RWPE2 (cell line): ENCODE measurements around the gene GLUL.

Source experiments
- ATAC-seq: fragments of 200-7000 bp; cut with Tn5 transposase; 3 replicates; pipeline ENCODE4 v1.9.1; 2021; ENCODE audit warnings: low read depth
- DNase-seq: peaks from one replicate; pipeline ENCODE4 v3.0.0-alpha.2; 2020; ENCODE audit warnings: low spot score
- H3K27ac ChIP-seq: fragments of 450-650 bp; 2 replicates; pipeline ENCODE4 v1.5.1; 2017; ENCODE audit warnings: mild to moderate bottlenecking; ENCODE audit not compliant: poor library complexity, severe bottlenecking
- H3K27me3 ChIP-seq: fragments of 250-450 bp; sonication (Bioruptor Pico); 2 replicates; pipeline ENCODE4 v1.5.1; 2021; ENCODE audit warnings: mild to moderate bottlenecking, moderate library complexity; ENCODE audit not compliant: insufficient read depth, poor library complexity, severe bottlenecking
- H3K36me3 ChIP-seq: fragments of 250-450 bp; sonication (Bioruptor Pico); 2 replicates; pipeline ENCODE4 v1.5.1; 2020; ENCODE audit warnings: low read depth, mild to moderate bottlenecking, moderate library complexity
- H3K4me1 ChIP-seq: fragments of 250-450 bp; sonication (Bioruptor Pico); 2 replicates; pipeline ENCODE4 v1.5.1; 2021; ENCODE audit warnings: mild to moderate bottlenecking, moderate library complexity; ENCODE audit not compliant: insufficient read depth, poor library complexity, severe bottlenecking
- H3K4me3 ChIP-seq: fragments of 250-450 bp; sonication (Bioruptor Pico); 2 replicates; pipeline ENCODE4 v1.5.1; 2021; ENCODE audit warnings: mild to moderate bottlenecking, moderate library complexity; ENCODE audit not compliant: severe bottlenecking
- H3K9me3 ChIP-seq: fragments of 250-450 bp; sonication (Bioruptor Pico); 2 replicates; pipeline ENCODE4 v1.5.1; 2021; ENCODE audit warnings: mild to moderate bottlenecking, moderate library complexity; ENCODE audit not compliant: severe bottlenecking
- TF ChIP-seq, protein P1 (sequence below): fragments of 450-650 bp; IDR thresholded peaks from one replicate; pipeline ENCODE4 v1.5.1; 2017; ENCODE audit warnings: mild to moderate bottlenecking, moderate library complexity; ENCODE audit not compliant: poor library complexity, severe bottlenecking

GLUL gene

DNA sequence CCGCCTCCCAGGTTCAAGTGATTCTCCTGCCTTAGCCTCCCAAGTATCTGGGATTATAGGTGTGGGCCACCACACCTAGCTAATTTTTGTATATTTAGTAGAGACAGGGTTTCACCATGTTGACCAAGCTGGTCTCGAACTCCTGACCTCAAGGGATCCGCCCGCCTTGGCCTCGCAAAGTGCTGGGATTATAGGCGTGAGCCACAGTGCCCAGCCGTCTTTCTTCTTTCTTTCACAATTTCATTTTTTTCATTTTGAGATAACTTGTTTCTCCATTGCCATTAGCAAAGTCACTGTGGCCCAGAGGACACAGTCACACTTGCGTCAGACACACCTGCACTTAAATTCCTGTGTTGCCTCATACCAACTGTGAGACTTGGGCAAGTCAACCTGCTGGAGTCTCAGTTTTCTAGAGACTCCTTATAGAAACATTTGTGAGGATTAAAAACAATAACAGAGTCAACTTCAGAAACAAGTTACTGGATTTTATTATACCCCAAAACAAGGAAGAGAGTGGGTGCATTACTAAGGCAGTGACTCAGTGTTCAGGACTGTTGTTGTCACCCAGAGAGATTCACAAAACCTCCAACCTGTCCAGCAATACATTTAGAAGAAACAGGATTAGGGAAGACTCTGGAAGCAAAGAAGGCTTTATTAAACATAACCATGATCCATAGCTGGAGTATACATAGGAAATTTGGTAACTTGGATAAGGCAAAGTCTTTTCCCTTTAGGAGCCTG is 6.2 kb upstream of the GLUL start:
- DNase-seq = no peak
- TF ChIP-seq, protein P1, sequence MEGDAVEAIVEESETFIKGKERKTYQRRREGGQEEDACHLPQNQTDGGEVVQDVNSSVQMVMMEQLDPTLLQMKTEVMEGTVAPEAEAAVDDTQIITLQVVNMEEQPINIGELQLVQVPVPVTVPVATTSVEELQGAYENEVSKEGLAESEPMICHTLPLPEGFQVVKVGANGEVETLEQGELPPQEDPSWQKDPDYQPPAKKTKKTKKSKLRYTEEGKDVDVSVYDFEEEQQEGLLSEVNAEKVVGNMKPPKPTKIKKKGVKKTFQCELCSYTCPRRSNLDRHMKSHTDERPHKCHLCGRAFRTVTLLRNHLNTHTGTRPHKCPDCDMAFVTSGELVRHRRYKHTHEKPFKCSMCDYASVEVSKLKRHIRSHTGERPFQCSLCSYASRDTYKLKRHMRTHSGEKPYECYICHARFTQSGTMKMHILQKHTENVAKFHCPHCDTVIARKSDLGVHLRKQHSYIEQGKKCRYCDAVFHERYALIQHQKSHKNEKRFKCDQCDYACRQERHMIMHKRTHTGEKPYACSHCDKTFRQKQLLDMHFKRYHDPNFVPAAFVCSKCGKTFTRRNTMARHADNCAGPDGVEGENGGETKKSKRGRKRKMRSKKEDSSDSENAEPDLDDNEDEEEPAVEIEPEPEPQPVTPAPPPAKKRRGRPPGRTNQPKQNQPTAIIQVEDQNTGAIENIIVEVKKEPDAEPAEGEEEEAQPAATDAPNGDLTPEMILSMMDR = no peak
- peak; percentile 44; the same call in 2 of the 3 replicates for ATAC-seq
- Histone ChIP-seq H3K4me3 (no peak overlapping the region), H3K27me3 (no peaks in the 10 kb centered on the region), H3K9me3 (no peaks in the 10 kb centered on the region), H3K36me3 (no peaks in the 10 kb centered on the region), H3K4me1 (peaks cover 7% of the 10 kb centered on the region), H3K27ac (no peak overlapping the region)

DNA sequence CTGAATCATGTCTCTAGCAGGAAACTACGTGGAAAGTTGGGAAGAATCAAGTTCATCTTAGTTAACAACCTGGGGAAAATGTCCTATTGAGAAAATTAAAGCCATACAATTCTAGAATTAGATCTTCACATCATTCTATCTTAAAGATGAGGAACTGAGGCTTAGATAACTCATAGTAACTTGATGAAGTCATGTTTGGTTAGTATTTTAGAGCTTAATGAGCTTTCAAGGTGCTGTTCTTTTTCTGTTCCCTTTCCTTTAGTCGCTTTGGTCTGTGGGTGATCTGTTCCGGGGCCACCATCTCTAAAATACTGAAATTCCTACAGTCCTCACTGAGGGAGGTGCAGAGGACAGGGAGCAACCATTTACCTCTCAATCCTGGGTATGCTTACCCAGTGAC is 4.3 kb upstream of the GLUL start:
- no peak for DNase-seq

DNA sequence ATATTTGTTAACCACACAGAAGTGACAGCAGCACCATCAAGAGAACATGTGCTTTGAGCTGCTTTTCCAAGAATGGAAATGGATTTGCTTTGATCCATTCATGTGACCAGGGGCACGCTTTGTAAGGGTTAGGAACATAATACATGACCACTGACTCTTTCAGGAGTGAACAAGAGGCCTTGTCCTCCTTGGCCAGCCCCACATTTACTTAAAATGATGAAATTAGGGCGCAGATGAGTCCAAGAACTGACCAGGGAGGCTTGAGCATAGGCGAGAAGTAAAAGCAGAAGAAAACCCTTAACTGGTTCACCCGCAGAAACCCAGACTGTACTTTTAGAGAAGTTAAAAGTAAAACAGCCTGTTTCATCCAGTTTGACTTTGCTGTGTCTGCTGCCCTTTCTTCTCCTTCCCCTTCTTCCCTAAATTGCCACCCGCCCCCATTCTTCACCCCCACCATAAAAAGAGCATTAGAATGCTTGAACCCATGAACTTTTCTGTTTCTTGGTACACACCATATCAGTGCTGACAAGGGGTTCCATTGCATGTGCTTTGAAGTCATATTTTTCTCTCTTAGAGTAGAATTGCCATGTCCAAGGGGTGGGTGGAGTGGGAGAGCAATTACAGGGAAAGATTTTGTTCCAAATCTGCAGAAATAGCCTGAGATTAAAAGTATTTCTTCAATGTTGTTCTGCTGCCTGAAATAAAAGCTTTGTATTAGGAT is 2.6 kb upstream of the GLUL start:
- Histone ChIP-seq H3K4me1 (peaks cover 7% of the 10 kb centered on the region), H3K27ac (no peak overlapping the region), H3K27me3 (no peaks in the 10 kb centered on the region), H3K4me3 (no peak overlapping the region), H3K36me3 (peaks cover 15% of the 10 kb centered on the region), H3K9me3 (no peaks in the 10 kb centered on the region)
- TF ChIP-seq, protein P1 = no peak
- DNase-seq (no peak), ATAC-seq (no peak)

More for the DNA sequence above, 4.3 kb upstream of the GLUL start:
- Histone ChIP-seq H3K36me3 (no peaks in the 10 kb centered on the region), H3K9me3 (no peaks in the 10 kb centered on the region), H3K4me3 (no peak overlapping the region), H3K4me1 (peaks cover 7% of the 10 kb centered on the region), H3K27ac (no peak overlapping the region), H3K27me3 (no peaks in the 10 kb centered on the region)
- TF ChIP-seq, protein P1 = no peak
- no peak for ATAC-seq

DNA sequence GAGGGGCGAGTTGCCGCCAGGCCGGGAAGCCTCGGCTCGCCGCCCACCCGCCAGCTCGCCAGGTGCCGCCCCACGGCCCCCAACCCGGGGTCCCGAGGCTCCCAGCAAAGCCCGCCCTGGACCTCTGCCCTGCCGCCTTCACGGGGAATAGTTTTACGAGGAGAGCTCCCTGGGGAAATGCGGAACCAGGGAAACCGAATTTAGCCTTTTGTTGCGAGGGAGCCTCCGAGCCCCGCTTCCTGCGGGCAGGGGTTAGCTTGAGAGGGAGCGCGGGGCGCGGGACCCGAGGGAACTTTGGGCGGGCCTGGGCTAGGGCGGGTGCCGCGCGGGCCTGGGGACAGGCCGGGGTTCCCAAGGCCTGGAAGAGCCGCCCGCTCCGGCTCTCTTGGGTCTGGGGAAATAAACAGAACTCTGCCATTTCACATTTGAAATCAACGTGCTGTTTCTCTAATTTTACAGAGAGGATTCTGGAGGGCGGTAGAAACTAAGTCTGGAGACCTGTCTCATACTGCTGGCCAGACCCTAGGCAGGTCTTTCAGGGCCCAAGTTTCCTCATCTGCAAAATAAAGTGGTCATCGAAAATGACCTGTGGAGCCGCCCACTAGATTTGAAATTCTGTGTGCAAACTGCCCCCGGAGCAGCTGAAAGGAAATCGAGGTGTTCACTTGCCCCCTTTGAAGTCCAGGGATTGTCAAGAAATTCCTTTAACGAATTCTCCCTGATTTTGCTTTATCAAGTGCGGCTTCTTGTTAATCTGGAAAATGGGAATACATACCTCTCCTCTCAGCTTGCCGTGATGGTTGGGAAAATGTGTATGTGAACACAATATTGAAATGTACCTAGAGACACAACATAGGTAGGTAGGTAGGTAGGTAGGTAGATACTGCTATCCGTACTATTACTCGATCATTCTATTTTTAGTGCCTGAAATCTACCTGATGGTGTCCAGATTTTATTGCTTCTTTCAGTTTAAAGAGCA is 749 bp upstream of the GLUL start:
- Histone ChIP-seq H3K4me3 (peak overlapping the region; percentile 91), H3K4me1 (no peaks in the 10 kb centered on the region), H3K9me3 (no peaks in the 10 kb centered on the region), H3K27me3 (no peaks in the 10 kb centered on the region), H3K27ac (peak overlapping the region; percentile 62), H3K36me3 (peaks cover 34% of the 10 kb centered on the region)
- TF ChIP-seq, protein P1 = no peak
- ATAC-seq (peak; percentile 20), DNase-seq (no peak)
